HCT116 (cell line): Measurements from ENCODE around the gene AP2A1. TPM values are rescaled to one million over a fixed set of nuclear protein-coding genes. Genes with fewer than 3 reads are reported as not detected.

Experiments used
- ATAC-seq: fragments of 200-7000 bp; cut with Tn5 transposase; 2 replicates; pipeline ENCODE4 v1.9.1; 2020; ENCODE audit warnings: mild to moderate bottlenecking, moderate library complexity
- BruUV-seq: library from RNA; stranded (reverse); fragments of 400-500 nt; replicated peaks from 2 replicates; lab custom pipeline; 2021; lab: Mats Ljungman, UMichigan
- CTCF ChIA-PET: fragments of 300-600 bp; sonication (Branson Sonifier 250); formaldehyde crosslinking; loops from one replicate; lab custom pipeline; 2021; ENCODE audit warnings: antibody characterized with exemption; lab: Charles Lee
- POLR2A ChIA-PET: fragments of 300-600, 350-600 bp; sonication (Branson Sonifier 250); formaldehyde crosslinking; loops from one replicate; lab custom pipeline; 2021; ENCODE audit warnings: antibody characterized with exemption; lab: Charles Lee
- RAD21 ChIA-PET, 2 experiments: fragments of 300-600 bp; sonication (Branson Sonifier 250); formaldehyde crosslinking; loops; one replicate each; lab custom pipeline; 2023; ENCODE audit warnings: low total read pairs in 2 of 2; ENCODE audit not compliant: uncharacterized antibody in 2 of 2, unreplicated experiment in 2 of 2, low non-redundant PET in 1 of 2; lab: Charles Lee
- DNase-seq: peaks from one replicate; pipeline ENCODE4 v3.0.0-alpha.2; 2010; ENCODE audit warnings: low read depth, low spot score
- H2AFZ ChIP-seq: fragments of 200-600 bp; shearing (Covaris generic), sonication (generic); 2 replicates; pipeline ENCODE4 v1.6.1; 2017; ENCODE audit warnings: low read depth, mixed run types, mixed read lengths, antibody characterized with exemption, low read length; ENCODE audit not compliant: poor library complexity, severe bottlenecking
- H3K27ac ChIP-seq: 2 replicates; pipeline ENCODE4 v1.5.1; 2012; ENCODE audit warnings: low read depth, low read length
- H3K27me3 ChIP-seq: fragments of 200-600 bp; sonication (generic); 2 replicates; pipeline ENCODE4 v1.6.1; 2016; ENCODE audit warnings: mixed run types, low read length, mixed read lengths; ENCODE audit not compliant: insufficient read depth
- H3K36me3 ChIP-seq, 2 experiments: fragments of 200-500 bp in 1 of 2; fragments of 200-600 bp in 1 of 2; sonication (Bioruptor generic) in 1 of 2; sonication (generic) in 1 of 2; 2 replicates each; pipeline versions ENCODE4 v1.5.1 to v1.6.1; 2014 to 2016; ENCODE audit warnings: low read length in 2 of 2, inconsistent platforms in 1 of 2, mixed read lengths in 1 of 2, mixed run types in 1 of 2; ENCODE audit not compliant: insufficient read depth in 2 of 2, control insufficient read depth in 1 of 2
- H3K4me1 ChIP-seq, 2 experiments: fragments of 200-600 bp in 1 of 2; sonication (generic) in 1 of 2; 2 replicates each; pipeline versions ENCODE4 v1.5.1 to v1.6.1; 2012 to 2017; ENCODE audit warnings: low read length in 2 of 2, inconsistent platforms in 1 of 2, mild to moderate bottlenecking in 1 of 2, mixed read lengths in 1 of 2, mixed run types in 1 of 2, moderate library complexity in 1 of 2; ENCODE audit not compliant: insufficient read depth in 2 of 2, control insufficient read depth in 1 of 2
- H3K4me2 ChIP-seq: fragments of 200-600 bp; sonication (generic); 2 replicates; pipeline ENCODE4 v1.6.1; 2017; ENCODE audit warnings: mixed run types, low read length, mixed read lengths
- H3K4me3 ChIP-seq, 2 experiments: fragments of 200-600 bp in 1 of 2; sonication (generic) in 1 of 2; replicated peaks in 1 of 2; 2 replicates each; pipeline ENCODE4 v1.5.1; 2011 to 2016; ENCODE audit warnings: low read length in 2 of 2, control low read depth in 1 of 2, low read depth in 1 of 2, mild to moderate bottlenecking in 1 of 2, mixed read lengths in 1 of 2, mixed run types in 1 of 2
- H3K79me2 ChIP-seq: fragments of 200-600 bp; sonication (generic); 2 replicates; pipeline ENCODE4 v1.6.1; 2017; ENCODE audit warnings: mild to moderate bottlenecking, mixed run types, low read length, moderate library complexity, mixed read lengths; ENCODE audit not compliant: insufficient read depth
- H3K9ac ChIP-seq: fragments of 200-600 bp; sonication (generic); 2 replicates; pipeline ENCODE4 v1.6.1; 2016; ENCODE audit warnings: low read length, mixed read lengths
- H3K9me2 ChIP-seq: fragments of 200-600 bp; sonication (generic), shearing (Covaris generic); 2 replicates; pipeline ENCODE4 v1.6.1; 2017; ENCODE audit warnings: mixed run types, mild to moderate bottlenecking, moderate library complexity; ENCODE audit not compliant: insufficient read depth
- H3K9me3 ChIP-seq, 2 experiments: fragments of 200-500 bp in 1 of 2; fragments of 200-600 bp in 1 of 2; sonication (Bioruptor generic) in 1 of 2; sonication (generic) in 1 of 2; 2 replicates each; pipeline ENCODE4 v1.6.1; 2014 to 2017; ENCODE audit warnings: low read length in 2 of 2, mixed read lengths in 2 of 2, inconsistent platforms in 1 of 2, low read depth in 1 of 2, mild to moderate bottlenecking in 1 of 2, mixed run types in 1 of 2, moderate library complexity in 1 of 2; ENCODE audit not compliant: control insufficient read depth in 1 of 2, insufficient read depth in 1 of 2
- H4K20me1 ChIP-seq: fragments of 200-600 bp; sonication (generic), shearing (Covaris generic); 2 replicates; pipeline ENCODE4 v1.6.1; 2017; ENCODE audit warnings: mixed run types, mild to moderate bottlenecking, moderate library complexity; ENCODE audit not compliant: insufficient read depth
- POLR2AphosphoS5 ChIP-seq: IDR thresholded peaks from 2 replicates; pipeline ENCODE4 v1.6.1; 2011; ENCODE audit warnings: mild to moderate bottlenecking, low read depth, low read length, moderate library complexity
- SIN3A ChIP-seq: IDR thresholded peaks from 2 replicates; pipeline ENCODE4 v1.6.1; 2012; ENCODE audit warnings: low read depth
- SP1 ChIP-seq: IDR thresholded peaks from 2 replicates; pipeline ENCODE4 v1.6.1; 2012; ENCODE audit warnings: low read depth
- intact Hi-C: fragments of 100-400 bp; cut with micrococcal nuclease; formaldehyde crosslinking; loops from 2 replicates; pipeline ENCODE4 v1.10.0; 2022
- microRNA-seq: library from miRNA; unstranded; fragments of <30 nt; microRNA quantifications from one replicate; pipeline ENCODE4, GENCODE V29; 2016; ENCODE audit warnings: borderline number of aligned reads
- total RNA-seq: library from RNA; stranded (reverse); gene quantifications from one replicate; pipeline ENCODE4 v1.2.1, GENCODE V29; 2021; ENCODE audit not compliant: unreplicated experiment

AP2A1 gene
- total RNA-seq, 1 experiment from 2014 or later, result 102 TPM

GRCh38 chr19:49856574-49857021 lies 89.8 kb downstream of the AP2A1 start:
- no peak for DNase-seq
- Histone ChIP-seq H3K4me2 (no peak overlapping the region), H3K27me3 (no peaks in the 10 kb centered on the region), H3K9me2 (no peaks in the 10 kb centered on the region), H3K4me3 (no peak overlapping the region)
- no peak for TF ChIP-seq SIN3A
- TF ChIP-seq POLR2AphosphoS5, result peak; percentile 22
- no peak for TF ChIP-seq SP1
- TF ChIP-seq, all 23 proteins: peak for 1
- no peaks in the 10 kb centered on the region for H3K9me3 ChIP-seq
- H3K36me3 ChIP-seq, result peaks cover 11 to 25% of the 10 kb centered on the region in 2 experiments; a peak in 3 of 4 replicates
- peak; percentile 9 for ATAC-seq
- ChIA-PET POLR2A (no interaction called here), CTCF (no interaction called here), RAD21 (no interaction called here)
- no peaks in the 10 kb centered on the region for H4K20me1 ChIP-seq
- no TSS peak for BruUV-seq
- H2AFZ ChIP-seq, result no peak overlapping the region
- H3K4me1 ChIP-seq, result peaks cover 9 to 39% of the 10 kb centered on the region in 2 experiments
- H3K9ac ChIP-seq, result no peak overlapping the region
- intact Hi-C loops, result no loop called here
- peaks cover 44% of the 10 kb centered on the region for H3K79me2 ChIP-seq
- no peak overlapping the region for H3K27ac ChIP-seq

Small RNA genes lying within 50 kb of the gene (microRNA-seq; reads per million reads assigned to microRNA genes)
- 5.6 reads per million, percentile 13 among the genes with 10 or more reads in this experiment for gene MIR4749
- 1.6 reads per million for gene MIR6799
- 1.2 reads per million for gene MIR6800

Other genes starting within 250 kb of the AP2A1 start
- gene RCN3, start 239.0 kb upstream of the AP2A1 start, total RNA-seq, result 0.39 TPM
- gene NOSIP, start 186.4 kb upstream of the AP2A1 start, total RNA-seq, result 133 TPM
- 6.2 TPM for gene PRRG2, start 185.7 kb upstream of the AP2A1 start, total RNA-seq
- gene PRR12, start 175.8 kb upstream of the AP2A1 start, total RNA-seq, result 26.9 TPM
- 55.9 TPM for gene RRAS, start 126.9 kb upstream of the AP2A1 start, total RNA-seq
- 96.8 TPM for gene SCAF1, start 124.8 kb upstream of the AP2A1 start, total RNA-seq
- gene IRF3, start 101.1 kb upstream of the AP2A1 start, total RNA-seq, result 129 TPM
- 93.9 TPM for gene BCL2L12, start 101.1 kb upstream of the AP2A1 start, total RNA-seq
- gene PRMT1, start 89.7 kb upstream of the AP2A1 start, total RNA-seq, result 428 TPM
- gene ADM5, start 77.4 kb upstream of the AP2A1 start, total RNA-seq, result 12.1 TPM
- 12.0 TPM for gene CPT1C, start 75.9 kb upstream of the AP2A1 start, total RNA-seq
- gene TSKS, start 3.7 kb upstream of the AP2A1 start, total RNA-seq, result 0.76 TPM
- gene FUZ, start 46.3 kb downstream of the AP2A1 start, total RNA-seq, result 1.1 TPM
- 77.7 TPM for gene MED25, start 51.3 kb downstream of the AP2A1 start, total RNA-seq
- gene PTOV1, start 84.2 kb downstream of the AP2A1 start, total RNA-seq, result 236 TPM
- 129 TPM for gene PNKP, start 100.6 kb downstream of the AP2A1 start, total RNA-seq
- 70.6 TPM for gene AKT1S1, start 110.4 kb downstream of the AP2A1 start, total RNA-seq
- 32.9 TPM for gene TBC1D17, start 110.7 kb downstream of the AP2A1 start, total RNA-seq
- gene IL4I1, start 129.9 kb downstream of the AP2A1 start, total RNA-seq, result 0.71 TPM
- gene ATF5, start 162.2 kb downstream of the AP2A1 start, total RNA-seq, result 28.2 TPM
- 85.2 TPM for gene NUP62, start 162.5 kb downstream of the AP2A1 start, total RNA-seq
- not detected for gene SIGLEC11, start 194.2 kb downstream of the AP2A1 start, total RNA-seq